Stimulated activated CD4-positive, alpha-beta T cell treated with anti-CD3 and anti-CD28 coated beads, Interleukin-12 subunit alpha, Interleukin-12 subunit beta, amount 100 ng/mL, for 48 hours (primary cell): ENCODE measurements around the gene WWTR1.

Experiments used
- DNase-seq, 3 donors: peaks; one replicate each; pipeline ENCODE4 v3.0.0-alpha.2; 2020; ENCODE audit warnings: low read depth in 2 of 3, low spot score in 1 of 3

Gene WWTR1

DNA sequence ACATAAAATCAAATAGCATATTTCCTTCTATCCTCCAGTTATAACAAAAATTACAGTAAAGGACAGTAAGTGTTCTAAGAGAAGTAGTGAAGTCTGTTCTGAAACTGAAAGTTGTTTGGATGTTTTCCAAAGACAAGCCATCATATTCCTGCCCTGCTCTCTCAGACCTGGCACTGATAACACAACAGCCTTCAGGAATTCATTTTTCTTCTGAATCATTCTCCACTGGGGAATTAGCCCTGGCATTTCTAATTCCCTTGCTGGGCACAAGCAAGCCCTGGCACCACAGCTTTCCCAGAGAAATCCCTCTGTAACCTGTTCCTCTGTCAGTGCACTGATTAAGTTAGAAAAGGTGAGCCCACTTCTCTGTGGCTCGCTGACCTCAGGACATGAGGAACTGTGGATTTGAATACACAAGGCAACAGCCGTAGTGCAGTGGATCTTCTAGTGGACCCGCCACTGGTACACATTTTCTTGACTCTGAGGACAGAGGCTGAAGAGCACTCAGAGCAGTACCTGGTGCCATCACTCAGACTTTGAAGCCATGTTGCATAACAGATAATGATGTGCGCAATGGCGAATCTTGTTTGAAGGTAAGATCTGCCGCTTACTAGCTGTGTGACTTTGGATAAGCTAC, 61.6 kb downstream of the WWTR1 start:
- no peak for DNase-seq

DNA sequence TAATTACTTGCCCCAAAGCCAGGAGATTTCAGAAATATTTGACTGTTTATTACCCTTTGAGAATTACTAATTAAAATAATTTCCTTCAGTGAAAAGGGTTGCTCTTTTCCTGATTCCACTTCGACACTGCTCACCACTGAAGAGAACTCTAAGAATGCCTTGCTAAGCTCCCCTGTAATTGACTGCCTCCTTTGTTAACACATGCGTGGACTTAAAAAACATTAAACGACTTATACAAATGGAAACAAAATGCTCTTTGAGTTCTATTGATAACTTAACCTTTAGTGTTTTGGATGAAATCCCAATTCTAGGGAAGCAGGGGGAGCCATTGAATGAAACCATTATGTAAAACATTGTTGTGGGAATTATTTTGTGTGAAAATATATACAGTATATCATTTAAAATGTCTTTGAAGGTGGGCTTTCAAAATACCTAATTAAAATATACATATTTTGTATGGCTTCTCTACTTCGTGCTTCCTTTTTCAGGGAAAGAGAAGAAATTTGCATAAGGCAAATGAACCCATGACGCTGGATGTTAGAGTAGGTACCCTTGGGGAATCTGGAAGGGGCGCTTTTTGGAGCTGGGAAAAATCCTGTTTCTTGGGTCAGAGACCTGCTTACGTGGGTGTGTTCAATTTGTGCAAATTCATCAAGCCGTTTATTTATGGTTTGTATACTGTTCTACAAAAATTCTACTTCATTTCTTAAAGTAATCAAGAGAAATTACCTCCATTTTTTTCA, 64.2 kb downstream of the WWTR1 start:
- DNase-seq: no peak

DNA sequence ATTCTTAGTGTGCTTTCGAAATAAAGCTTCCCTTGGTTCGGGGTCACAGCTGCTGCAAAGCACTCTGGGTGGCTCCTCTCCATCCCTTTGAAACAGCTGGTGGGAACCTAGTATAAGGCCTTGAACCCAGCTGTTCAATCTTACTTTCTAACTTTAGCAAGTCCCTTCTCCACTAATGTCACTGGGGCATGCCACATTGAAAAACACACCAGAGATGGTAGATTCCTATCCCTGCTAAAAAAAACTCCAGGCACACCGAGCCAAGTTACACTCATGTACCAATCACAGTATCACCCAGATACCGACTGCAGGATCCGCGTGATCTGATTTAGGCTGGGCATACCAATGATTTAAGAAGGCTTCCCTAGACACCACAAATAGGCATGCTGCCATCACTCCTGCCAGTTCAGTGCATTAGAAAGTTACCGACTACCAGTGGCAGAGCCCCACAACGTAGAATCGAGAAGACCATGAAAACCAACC, 65.0 kb downstream of the WWTR1 start:
- DNase-seq: no peak

DNA sequence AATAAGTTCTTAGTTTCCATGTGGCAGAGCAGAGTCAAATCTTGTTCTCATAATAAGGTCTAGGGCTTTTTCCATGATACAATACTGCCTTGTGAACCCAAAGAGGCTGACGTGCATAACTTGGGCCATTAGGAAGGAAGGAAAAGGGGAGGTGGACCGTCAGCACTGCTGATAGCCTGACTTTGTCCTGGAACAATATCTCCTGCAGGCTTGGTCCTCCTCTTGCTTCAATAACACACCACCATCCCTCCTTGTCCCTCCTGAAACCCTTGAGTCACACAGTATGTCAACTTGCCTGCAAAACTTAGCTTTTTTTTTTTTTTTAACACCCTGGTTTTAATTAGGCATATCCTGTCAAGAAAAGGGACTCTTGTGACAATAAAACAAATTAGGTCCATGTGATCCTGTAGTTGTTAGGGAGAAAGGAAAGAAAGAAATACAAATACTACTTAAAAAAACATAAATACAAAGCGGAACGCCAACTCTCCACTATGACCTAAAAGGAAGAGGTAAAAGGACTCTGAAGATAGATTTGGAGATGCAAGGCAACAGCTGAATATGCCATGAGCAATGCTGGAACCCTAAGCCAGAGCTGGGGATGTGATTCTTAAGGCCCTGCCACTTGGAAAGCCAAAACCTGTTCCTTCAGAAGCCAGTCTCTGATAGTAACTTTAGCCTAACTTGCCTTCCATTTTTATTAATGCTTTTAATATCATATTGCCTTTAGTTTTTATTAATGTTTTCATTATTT, 67.0 kb downstream of the WWTR1 start:
- DNase-seq: no peak

DNA sequence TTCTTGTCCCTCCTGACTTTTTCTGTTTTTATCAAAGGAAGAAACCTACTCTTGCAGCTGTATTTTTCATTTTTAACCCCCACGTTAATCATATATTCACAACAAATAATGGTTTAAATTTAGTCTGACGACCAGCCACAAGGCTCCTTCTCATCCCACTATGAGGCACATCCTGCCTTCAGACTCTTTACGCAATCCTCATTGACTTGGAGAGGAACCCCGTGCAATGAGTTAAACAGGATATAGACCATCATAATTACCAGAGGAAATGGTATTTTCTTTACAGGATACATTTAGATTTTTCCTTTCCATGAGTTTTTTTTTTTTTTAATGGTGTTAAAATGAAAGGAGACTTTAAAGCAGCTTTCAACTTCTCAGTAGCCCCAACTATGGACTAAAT, 68.5 kb downstream of the WWTR1 start:
- DNase-seq: no peak

DNA sequence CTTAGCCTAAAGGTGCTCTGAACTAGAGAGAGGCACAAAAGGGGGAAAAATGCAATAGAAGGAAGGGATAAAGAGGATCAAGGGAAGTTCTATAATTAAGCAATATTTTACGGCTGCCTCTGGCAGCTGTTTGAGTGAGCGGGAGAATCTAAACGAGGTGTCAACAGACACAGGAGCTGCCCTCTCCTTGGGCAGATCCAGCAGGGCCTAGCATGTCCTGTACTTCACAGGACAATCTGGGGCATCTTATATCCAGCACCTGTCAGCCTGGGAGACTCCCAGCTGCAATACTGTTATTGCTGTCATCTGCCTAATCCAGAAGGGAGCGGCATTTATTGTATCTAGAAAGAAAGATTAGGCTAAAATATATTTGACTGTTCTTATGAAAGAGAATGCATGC, 68.9 kb downstream of the WWTR1 start:
- DNase-seq: no peak

DNA sequence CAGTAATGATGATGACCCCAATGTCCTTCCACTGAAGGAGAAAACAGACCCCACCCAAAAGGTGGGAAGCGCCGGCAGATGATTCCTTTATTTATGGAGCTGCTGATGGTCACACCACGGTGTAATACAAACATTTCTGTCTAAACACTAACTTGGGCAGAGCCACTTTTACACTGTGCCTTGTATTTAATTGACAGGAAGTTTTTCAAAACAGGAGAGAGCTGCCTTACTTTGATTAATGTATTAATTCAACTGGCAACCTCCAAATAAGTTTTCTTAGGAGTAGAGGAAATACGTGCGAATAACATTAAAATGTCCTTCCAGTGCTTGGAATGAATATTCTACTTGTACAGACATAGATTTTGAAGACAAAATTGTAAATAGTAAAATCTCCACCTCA, 70.4 kb downstream of the WWTR1 start:
- DNase-seq: no peak

DNA sequence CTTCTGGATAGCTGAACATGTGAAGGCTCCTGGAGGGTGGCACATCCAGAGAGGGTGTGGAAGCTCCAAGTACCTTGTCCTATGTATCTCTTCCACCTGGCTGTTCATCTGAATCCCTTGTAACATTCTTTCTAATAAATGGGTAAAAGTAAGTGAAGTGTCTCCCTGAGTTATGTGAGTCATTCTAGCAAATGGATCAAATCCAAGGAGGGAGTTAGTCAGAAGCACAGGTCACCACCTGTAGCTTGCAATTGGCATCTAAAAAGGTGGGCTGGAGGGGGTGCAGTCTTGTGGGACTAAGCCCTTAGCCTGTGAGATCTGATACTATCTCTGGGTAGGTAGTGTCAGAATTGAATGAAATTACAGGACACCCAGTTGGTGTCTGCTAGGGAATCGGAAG, 71.0 kb downstream of the WWTR1 start:
- no peak for DNase-seq

DNA sequence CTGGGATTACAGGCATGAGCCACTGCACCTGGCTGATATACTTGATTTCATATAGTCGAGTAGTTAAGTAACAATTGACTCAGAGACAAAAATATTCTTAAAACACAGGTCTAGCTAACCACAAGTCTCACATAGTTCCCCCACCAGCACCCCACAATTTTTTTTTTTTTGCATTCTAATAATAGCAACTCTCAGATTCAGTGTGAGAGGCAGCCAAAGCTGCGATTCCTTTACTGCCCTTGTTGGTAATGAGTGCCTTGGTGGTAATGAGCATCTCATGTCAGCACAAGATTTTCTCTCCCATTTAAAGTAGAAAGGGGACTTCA, 72.5 kb downstream of the WWTR1 start:
- no peak for DNase-seq

DNA sequence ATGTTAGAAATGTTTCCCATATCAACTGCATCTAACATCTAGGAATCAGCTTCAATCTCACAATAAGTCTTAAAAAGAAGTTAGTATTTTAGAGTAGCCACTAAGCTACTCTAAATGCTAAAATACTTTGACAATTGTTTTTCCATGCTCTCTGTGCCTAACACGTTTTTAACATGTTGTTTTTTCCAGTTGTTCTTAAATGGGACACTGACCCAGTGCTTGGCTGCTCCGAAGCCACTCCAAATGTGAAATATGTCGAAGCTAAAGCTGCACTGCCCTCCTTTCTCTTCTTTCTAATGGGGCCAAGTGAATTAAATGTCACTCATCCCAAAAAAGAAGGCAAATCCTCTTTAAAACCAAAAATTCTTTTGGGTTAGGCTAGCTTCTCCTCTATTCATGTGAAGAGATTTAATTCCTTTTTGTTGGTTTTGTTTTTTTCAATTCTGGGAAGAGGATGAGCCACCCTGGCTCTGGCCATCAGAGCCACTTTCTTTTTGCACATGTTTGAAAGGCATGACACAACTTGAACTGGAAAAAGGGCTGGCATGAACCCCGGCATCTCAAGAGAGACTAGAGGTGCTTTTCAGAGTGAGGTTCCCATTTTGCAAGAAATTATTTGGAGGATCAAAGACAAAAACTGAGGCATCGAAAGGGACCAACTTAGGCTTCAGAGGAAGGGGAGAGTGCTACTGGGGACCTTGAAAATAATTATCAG, 73.7 kb downstream of the WWTR1 start:
- no peak for DNase-seq

DNA sequence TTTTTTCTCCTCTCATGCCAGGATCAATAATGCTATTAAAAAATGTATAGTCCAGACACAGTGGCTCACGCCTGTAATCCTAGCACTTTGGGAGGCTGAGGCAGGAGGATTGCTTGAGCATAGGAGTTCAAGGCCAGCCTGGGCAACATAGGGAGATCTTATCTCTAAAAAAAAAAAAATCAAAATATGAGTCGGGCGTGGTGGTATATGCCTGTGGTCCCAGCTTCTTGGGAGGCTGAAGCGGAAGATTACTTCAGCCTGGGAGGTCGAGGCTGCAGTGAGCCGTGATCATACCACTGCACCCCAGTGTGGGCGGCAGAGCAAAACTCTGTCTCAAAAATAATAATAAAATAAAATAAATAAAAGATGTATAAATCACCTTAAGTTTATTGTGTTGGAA, 75.4 kb downstream of the WWTR1 start:
- DNase-seq: no peak

DNA sequence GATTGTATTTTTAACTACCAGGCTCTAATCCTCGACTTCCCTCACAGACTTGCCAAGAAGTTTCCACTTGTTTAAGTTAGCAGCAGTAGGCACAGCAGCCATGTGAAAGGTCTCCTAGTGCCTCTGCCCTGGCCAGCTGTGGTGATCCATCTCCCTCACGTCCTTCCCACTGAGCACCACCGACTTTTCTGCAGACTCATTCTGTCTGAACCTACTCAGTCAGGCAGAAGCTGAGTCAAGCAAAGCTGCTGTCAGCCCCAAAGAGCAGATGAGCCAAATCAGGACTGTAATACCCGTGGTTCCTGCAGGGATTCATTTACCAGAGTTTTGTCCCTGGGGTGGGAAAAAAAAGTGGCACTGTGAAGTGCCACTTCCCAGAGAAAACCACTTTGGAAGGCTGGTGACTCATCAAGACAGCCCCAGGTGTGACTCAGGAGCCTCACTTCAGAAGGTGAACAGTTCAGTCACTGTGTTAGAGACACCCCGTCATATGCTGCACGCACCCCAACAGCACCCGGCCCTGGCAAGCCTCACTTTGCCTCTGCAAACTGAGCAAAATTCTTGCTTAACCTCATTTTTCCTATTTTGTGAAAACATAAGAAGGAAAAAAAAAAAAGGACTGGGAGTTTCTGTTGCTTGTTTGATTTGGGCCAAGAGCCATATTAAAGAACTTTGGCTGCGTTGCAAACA, 76.0 kb downstream of the WWTR1 start:
- DNase-seq: no peak

DNA sequence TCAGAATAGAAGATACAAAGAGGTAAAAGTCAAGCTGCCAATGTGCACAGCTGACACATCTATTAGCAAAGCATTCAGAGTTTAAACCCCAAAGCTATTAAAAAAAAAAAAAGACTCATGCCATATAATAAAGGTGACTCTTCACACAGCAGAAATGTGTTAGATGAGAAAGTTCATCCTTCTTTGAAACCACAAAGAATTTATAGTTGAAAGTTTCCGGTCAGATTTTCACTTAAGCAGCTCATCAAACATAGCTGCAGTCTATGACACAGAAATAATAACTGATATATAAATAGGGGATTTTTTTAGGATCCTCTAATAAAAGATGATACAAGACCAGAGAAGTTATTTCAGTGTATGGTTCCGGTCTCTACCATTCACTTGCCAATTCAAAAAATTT, 76.6 kb downstream of the WWTR1 start:
- no peak for DNase-seq

DNA sequence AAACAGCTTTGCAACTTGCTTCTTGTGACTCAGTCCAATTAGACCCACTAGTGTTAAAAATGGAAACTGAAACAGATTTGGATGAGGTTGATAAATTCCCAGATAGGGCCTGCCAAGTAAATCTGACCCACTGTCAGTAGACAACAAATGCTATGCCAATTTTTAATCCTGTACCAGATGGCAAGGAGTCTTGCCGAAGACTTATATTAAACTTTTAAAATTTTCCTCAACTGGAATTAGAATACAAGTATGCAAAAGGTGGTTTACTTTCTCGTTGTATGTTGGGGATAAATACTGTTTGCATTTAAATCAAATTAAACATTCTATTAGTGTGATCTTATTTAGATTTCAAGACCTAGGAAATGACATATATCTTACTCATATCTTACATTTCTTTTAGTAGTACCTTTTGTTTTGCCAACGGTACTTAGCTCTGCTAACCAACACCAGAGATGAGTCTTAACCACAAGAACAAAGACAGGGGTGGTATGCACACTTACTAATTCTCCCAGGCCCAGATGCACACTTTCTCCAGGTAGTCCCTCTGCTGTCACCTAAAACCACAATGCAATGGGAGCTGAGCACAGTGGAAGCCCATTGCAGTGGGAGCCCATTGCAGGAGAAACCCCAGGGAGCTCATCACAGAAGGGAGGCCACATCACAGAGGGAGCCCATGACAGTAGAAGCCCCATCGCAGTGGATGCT, 77.8 kb downstream of the WWTR1 start:
- DNase-seq: no peak

DNA sequence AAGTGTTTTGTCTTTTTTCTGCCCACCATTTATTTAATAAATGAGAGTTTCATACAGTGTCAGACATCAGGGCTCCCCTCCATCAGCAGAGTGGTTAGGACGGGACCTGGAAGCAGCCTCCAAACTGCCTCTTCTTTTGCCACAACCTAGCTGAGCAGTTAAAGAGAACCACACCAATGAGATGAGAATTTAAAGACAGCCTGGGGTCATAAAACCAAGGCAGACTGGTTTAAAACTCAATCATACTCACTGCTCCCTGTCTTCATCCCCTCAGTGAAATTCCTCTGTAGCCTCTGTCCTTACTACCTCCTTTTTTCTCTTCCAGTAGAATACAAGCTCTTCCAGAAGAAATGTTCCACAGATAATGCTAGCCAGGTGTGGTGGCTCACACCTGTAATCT, 78.7 kb downstream of the WWTR1 start:
- no peak for DNase-seq

DNA sequence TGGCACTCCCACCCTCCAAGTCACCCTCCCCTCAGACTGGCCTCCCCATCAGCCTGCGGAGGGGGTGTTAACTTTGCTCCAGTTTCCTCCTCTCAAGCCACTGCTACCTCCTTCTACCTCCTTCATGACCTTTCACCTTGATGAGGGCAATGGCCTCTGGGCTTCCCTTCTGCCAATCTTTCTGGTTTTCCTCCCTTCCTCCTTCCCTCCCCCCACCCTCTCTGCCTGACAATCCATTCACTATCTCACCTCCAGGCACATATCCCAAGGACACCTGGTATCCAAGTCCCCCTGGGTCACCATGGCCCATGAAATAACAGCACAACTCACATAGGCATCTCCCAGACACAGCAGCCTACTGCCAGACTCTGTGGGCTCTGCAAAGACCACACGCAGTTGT, 80.0 kb downstream of the WWTR1 start:
- DNase-seq: no peak

DNA sequence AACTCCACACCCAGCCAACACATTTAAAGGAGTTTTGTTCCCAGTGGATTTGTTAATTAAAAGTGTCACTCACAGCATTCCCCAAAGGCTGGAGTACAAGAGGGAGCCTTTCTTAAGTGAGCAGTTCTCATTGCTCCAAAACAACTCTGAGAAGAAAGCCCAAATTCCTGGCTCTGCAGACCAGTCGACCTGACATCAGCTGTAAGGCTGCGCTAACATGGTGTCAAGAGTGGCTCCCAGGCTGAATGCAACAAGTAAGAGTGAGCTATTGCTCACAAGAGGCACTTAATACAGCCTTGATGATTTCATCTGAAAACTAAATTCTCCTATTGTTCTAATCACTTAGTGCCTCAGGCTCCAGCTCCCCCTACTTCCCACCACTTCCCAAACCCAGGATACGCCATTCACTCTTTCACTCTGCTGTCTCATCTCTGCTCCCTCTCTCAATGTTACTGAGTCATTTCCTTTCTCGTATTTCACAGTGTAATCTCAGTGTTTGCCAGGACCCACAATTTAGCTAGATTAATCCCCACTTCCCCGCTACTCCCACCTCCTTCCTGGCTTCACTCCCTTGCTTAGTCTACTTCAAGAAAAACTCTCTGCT, 81.8 kb downstream of the WWTR1 start:
- peak in 1 of 3 donors; percentile 3 for DNase-seq

DNA sequence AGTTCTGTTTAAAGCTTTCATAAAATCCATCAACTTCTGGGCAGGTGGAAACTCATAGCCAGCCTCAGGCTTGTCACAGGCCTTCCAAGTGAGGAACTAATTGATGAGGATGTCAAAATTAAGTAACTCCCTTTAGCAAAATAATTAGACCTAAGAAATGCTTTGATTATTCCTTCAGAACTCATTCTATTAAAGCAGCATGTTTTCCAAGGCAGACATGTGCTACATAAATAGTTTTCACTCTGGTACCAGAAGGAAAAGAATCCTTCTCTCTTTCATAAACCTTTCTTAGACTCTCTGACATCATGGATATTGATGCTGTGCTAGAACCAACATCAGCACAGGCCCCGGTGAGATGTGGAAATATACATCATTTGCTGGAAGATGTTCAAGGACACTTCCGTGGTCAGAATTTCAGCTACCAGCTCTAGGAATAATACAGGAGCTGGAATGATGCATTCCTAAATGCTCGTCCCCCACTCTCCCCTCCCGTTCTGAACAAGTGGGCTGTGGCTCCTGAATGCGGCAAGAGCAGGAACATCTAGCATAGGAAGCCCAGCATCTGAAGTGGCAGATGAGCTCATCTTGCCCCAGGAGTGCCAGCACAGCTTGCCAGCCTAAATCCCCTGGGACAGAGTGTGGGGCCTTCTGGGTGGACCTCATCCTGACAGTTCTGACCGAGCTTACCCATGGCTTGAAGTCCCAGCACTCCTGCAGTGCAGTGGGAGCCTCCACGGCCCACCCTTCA, 82.4 kb downstream of the WWTR1 start:
- DNase-seq: no peak

DNA sequence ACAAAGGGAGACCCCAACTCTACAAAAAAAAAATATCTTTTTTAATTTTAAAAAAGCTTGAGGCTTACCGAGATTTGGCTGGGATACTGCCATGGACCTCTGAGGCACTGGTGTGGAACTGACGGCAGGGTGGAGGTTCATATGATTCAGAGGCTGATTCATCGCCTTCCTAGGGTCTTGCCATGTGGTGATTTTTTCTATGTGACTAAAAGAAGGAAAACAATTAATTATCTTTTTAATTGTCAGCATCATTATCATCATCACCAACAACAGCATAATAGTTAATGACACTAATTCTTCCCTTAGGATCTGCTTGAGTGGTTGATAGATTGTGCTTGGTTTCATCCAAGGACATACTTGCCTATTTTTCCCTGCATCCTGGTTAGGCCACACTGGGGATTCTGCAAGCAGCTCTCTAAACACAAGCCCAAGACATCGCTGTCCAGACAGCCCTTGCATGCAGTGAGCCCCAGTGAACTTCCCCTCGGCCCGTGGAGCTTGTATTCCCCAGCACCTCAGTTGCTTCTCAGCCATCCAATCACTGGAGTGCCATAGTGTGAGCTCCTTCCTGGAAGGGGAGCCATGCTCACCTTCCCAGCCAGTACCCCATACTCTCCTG, 84.9 kb downstream of the WWTR1 start:
- DNase-seq: no peak
